DOHH2 (cell line): ENCODE measurements around the gene WDR48.

Experiments used
- EZH2phosphoT487 ChIP-seq: fragments of 200-600 bp; sonication (generic); IDR thresholded peaks from 2 replicates; pipeline ENCODE4 v1.6.1; 2017; ENCODE audit warnings: borderline replicate concordance, mild to moderate bottlenecking, antibody characterized with exemption, low read length, moderate library complexity, mixed read lengths
- TF ChIP-seq, protein P1 (sequence below): fragments of 200-600 bp; sonication (generic); IDR thresholded peaks from one replicate; pipeline ENCODE4 v1.5.1; 2014; ENCODE audit warnings: antibody characterized with exemption, mild to moderate bottlenecking, low read depth, low read length; ENCODE audit not compliant: poor library complexity, severe bottlenecking

- TF ChIP-seq, protein P1, sequence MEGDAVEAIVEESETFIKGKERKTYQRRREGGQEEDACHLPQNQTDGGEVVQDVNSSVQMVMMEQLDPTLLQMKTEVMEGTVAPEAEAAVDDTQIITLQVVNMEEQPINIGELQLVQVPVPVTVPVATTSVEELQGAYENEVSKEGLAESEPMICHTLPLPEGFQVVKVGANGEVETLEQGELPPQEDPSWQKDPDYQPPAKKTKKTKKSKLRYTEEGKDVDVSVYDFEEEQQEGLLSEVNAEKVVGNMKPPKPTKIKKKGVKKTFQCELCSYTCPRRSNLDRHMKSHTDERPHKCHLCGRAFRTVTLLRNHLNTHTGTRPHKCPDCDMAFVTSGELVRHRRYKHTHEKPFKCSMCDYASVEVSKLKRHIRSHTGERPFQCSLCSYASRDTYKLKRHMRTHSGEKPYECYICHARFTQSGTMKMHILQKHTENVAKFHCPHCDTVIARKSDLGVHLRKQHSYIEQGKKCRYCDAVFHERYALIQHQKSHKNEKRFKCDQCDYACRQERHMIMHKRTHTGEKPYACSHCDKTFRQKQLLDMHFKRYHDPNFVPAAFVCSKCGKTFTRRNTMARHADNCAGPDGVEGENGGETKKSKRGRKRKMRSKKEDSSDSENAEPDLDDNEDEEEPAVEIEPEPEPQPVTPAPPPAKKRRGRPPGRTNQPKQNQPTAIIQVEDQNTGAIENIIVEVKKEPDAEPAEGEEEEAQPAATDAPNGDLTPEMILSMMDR = no peak
- no peak for TF ChIP-seq EZH2phosphoT487
These were observed 71.0 kb downstream of the WDR48 start for GRCh38 chr3:39122813-39123212.
